ENCODE measurements around the gene LRRC61. TPM values are rescaled to one million over a fixed set of nuclear protein-coding genes. Genes with fewer than 3 reads are reported as not detected.

Gene LRRC61
- polyA plus RNA-seq, 1 donor (not counting 4 experiments of a cell fraction or from before 2014, with no cell fraction given) = 1.0 TPM

GRCh38 chr7:150346922-150347321 is 23.8 kb downstream of the LRRC61 start:
- Histone ChIP-seq H3K9me3 (ENCODE audit: control insufficient read depth, low read depth, low read length) (no peaks in the 10 kb centered on the region), H3K36me3 (ENCODE audit: control insufficient read depth in 2 of 2, extremely low read depth in 1 of 2, insufficient read depth in 2 of 2, low read length in 2 of 2) (no peaks in the 10 kb centered on the region), H3K4me3 (ENCODE audit: control insufficient read depth in 2 of 3, extremely low read depth in 1 of 3, insufficient read depth in 2 of 3, low read depth in 1 of 3, low read length in 3 of 3) (no peak overlapping the region), H3K27me3 (ENCODE audit: control insufficient read depth, extremely low read depth, insufficient read depth, low read length) (peaks cover 24% of the 10 kb centered on the region), H3K4me1 (ENCODE audit: control insufficient read depth, extremely low read depth, insufficient read depth, low read length) (no peaks in the 10 kb centered on the region), H3K79me2 (ENCODE audit: control insufficient read depth, insufficient read depth, low read length) (no peaks in the 10 kb centered on the region), H2AFZ (ENCODE audit: control insufficient read depth, low read length) (no peak overlapping the region), H3K9me1 (ENCODE audit: control insufficient read depth, extremely low read depth, insufficient read depth, low read length) (no peaks in the 10 kb centered on the region), H4K20me1 (ENCODE audit: control insufficient read depth, extremely low read depth, insufficient read depth, low read length) (no peaks in the 10 kb centered on the region), H3K27ac (ENCODE audit: control insufficient read depth, insufficient read depth, low read length) (no peak overlapping the region), H3K9ac (ENCODE audit: control insufficient read depth, extremely low read depth, insufficient read depth, low read length) (no peak overlapping the region), H3K4me2 (ENCODE audit: control insufficient read depth, extremely low read depth, insufficient read depth, low read depth, low read length) (no peak overlapping the region)
- TF ChIP-seq CTCF (optimal IDR thresholded peaks at IDR 0.05 in 1 of 3, IDR thresholded peaks at IDR 0.05 in 1 of 3, conservative IDR thresholded peaks at IDR 0.05 in 1 of 3; ENCODE audit: extremely low read depth in 1 of 3, insufficient read depth in 2 of 3, low read length in 3 of 3) = no peak
- TF ChIP-seq EZH2 (IDR thresholded peaks at IDR 0.05; ENCODE audit: low read length) = no peak
- FAIRE-seq = no peak
- dilution Hi-C loops (cut with MboI; ENCODE audit: extremely low pct_ligation_motif_present, low sequenced_read_pairs) = no loop called here
- no peak for DNase-seq (ENCODE audit: low read depth, low spot score)

- no peaks in the 10 kb centered on the region for H3K9me1 ChIP-seq (ENCODE audit: control insufficient read depth, extremely low read depth, insufficient read depth, low read length)
- H3K4me1 ChIP-seq (ENCODE audit: control insufficient read depth, extremely low read depth, insufficient read depth, low read length) = no peaks in the 10 kb centered on the region
- H3K36me3 ChIP-seq (ENCODE audit: control insufficient read depth in 2 of 2, extremely low read depth in 1 of 2, insufficient read depth in 2 of 2, low read length in 2 of 2) = no peaks in the 10 kb centered on the region
- H3K4me2 ChIP-seq (ENCODE audit: control insufficient read depth, extremely low read depth, insufficient read depth, low read depth, low read length) = no peak overlapping the region
- no peaks in the 10 kb centered on the region for H4K20me1 ChIP-seq (ENCODE audit: control insufficient read depth, extremely low read depth, insufficient read depth, low read length)
- DNase-seq (ENCODE audit: low read depth, low spot score) (no peak), FAIRE-seq (no peak)
- peaks cover 4% of the 10 kb centered on the region for H3K27me3 ChIP-seq (ENCODE audit: control insufficient read depth, extremely low read depth, insufficient read depth, low read length)
- no peak for TF ChIP-seq EZH2 (IDR thresholded peaks at IDR 0.05; ENCODE audit: low read length)
- no peak for TF ChIP-seq CTCF (optimal IDR thresholded peaks at IDR 0.05 in 1 of 3, IDR thresholded peaks at IDR 0.05 in 1 of 3, conservative IDR thresholded peaks at IDR 0.05 in 1 of 3; ENCODE audit: extremely low read depth in 1 of 3, insufficient read depth in 2 of 3, low read length in 3 of 3)
- H2AFZ ChIP-seq (ENCODE audit: control insufficient read depth, low read length) = no peak overlapping the region
- H3K9ac ChIP-seq (ENCODE audit: control insufficient read depth, extremely low read depth, insufficient read depth, low read length) = no peak overlapping the region
- no peaks in the 10 kb centered on the region for H3K79me2 ChIP-seq (ENCODE audit: control insufficient read depth, insufficient read depth, low read length)
- no peak overlapping the region for H3K4me3 ChIP-seq (ENCODE audit: control insufficient read depth in 2 of 3, extremely low read depth in 1 of 3, insufficient read depth in 2 of 3, low read depth in 1 of 3, low read length in 3 of 3)
- no peak overlapping the region for H3K27ac ChIP-seq (ENCODE audit: control insufficient read depth, insufficient read depth, low read length)
- dilution Hi-C loops (cut with MboI; ENCODE audit: extremely low pct_ligation_motif_present, low sequenced_read_pairs) = no loop called here
- no peaks in the 10 kb centered on the region for H3K9me3 ChIP-seq (ENCODE audit: control insufficient read depth, low read depth, low read length)
Measured at GRCh38 chr7:150351587-150352194, 28.5 kb downstream of the LRRC61 start.
